Cerebellar nuclear complex (tissue), 1 donor: ENCODE measurements around the gene DPYSL4.

Experiments used
- DNase-seq, 2 experiments: peaks; one replicate each; lab custom pipeline; 2025; lab: John Stamatoyannopoulos, UW

The DPYSL4 gene

DNA sequence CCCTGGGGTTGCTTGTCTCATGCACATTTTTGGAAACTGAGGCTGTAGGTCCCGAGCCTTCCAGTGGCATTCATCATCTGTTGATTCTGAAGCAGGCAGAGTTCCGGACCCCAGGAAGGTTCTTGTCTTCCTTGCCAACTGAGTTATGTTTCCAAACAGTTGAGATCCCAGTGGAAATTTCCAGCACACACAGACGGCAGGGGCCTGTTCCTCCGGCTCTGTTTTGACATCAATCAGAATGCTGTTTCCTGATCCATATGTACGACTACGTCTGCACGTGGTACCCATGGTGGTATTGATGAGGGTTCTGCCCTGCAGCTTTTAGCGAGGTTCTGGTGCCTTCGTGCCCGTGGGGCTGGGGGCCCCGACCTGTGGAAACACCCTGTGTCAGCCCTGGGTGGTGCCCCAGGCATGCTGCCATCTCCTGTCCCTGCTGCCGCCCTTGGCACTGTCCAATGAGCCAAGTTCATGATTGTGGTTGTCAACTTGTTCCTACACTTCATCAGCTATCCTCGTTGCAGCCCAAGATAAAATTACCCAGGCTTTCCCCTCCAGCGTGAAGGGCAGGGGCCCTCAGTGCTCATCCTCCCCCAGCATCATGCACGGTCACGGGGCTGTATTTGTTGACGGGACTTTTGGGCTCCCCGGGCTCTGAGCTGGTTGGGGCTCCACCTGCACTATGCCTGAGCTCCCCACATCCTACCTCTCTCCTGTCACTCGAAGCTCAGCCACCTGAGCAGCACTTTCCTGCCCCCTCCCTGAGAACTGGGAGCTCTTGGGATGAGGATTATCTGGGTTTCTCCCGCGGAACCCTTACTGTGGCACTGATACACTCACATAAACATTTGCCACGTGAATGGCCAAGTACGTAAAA, 7.8 kb upstream of the DPYSL4 start:
- no peak for DNase-seq

- no peak for DNase-seq
Observed at GRCh38 chr10:132179551-132180392, 7.0 kb upstream of the DPYSL4 start.

DNA sequence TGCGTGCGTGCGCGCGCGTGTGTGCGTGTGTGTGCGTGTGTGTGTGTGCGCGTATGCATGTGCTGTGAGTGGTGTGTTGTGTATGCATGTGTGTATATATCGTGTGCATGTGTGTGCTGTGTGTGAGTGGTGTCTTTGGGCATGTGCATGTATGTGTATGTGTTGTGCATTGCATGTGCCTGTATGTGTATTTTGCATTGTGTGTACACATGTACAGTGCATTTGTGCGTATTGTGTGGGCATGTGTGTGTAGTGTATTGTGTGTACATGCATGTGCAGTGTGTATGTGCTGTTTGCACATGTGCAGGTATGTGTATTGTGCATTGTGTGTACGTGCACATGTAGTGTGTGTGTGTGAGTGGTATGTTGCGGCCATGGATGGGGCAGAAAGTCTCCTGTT, 6.0 kb upstream of the DPYSL4 start:
- DNase-seq: no peak

DNA sequence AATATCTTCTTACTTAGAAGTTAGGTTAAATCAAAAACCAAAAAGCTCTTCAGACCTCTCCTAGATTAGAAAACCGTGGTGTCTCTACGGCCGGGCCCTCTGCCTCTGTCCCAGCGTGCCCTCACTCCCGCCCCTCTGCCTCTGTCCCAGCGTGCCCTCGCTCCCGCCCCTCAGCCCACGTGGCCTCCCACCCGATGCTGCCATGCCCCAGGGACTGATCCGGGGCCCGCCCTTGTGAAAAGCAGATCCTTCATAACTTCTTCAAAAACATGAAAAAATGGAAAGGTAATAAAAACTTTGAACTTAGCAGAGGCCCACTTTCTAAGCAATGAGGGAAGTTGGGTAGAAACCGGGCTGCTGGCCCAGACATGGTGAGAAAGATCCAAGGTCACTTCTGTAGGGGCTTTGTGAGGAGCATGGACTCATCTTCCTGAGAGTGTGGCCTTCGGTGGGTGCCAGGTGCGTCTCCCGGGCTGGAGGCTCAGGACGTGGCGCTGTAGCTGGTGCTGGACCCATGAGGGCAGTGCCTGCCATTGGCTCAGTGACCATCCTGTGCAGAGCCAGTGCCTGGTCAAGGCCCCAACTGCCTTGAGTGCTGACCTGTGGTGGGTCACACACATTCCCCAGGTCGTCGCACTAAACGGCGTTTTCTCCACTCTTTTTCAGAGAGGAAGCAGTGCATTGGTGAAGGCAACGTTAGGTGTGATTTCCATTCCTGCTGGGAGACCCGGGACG, 4.9 kb upstream of the DPYSL4 start:
- DNase-seq: no peak

DNA sequence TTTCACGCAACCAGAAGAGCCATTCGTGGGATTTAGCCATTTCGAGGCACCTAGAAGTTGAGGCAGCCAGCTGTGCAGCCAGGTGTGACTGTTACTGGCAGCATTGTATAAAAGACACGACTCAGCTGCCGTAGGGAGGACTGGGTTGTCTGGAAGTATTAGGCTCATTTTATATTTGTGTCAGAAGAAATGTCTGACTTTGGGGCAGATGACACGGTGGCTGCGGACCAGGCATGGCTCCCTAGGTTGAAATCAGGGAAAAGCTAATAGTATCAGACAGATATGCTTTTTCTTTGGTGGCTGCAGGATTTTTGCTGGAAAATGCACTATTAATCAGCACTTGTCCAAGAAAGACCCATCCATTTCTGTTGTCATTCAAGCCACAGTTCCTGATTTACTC, 4.2 kb upstream of the DPYSL4 start:
- no peak for DNase-seq

GRCh38 chr10:132183046-132183445, 3.7 kb upstream of the DPYSL4 start:
- DNase-seq: no peak

GRCh38 chr10:132184816-132185593, 1.7 kb upstream of the DPYSL4 start:
- DNase-seq: no peak

DNA sequence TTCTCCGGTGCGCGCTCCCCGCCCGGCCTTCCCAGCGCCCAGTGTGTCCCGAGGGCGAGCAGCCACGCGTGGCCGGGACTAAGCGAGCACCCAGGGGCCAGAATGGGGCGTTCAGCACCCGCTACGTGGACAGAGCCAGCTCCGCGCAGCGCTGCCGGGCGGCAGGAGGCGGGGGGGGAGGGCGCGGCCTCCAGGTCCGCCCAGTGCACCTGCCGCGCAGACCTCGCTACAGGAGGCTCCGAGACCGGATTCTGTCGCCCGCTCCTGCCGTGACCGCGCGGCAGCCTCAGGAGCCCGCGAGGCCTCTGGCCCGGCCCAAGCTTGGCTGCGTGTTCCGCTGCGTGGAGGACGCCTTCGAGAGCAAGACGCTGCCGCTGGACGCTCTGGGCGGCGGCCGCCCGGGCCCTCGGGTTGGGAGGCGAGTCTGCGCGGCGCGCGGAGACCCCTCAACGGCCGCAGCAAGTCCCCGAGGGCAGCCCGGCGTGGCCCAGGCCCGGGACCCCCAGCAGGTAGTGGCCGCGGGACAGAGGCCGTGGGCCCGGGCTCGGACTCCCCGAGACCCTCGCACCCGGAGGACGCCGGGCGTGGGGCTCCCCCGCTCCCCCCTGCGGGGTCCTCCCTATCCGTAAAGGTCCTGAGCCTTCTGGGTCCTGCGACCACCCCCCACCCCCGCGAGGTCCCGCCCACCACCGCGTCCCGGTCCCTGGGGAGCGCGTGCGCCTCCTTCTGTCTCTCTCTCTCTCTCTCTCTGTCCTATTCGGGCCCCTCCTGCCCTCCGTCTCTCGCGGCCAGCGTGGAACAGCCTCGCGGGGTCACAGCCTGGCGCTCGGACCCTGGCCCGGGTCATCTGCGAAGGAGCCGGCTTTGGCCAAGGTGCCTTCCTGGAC, 904 bp upstream of the DPYSL4 start:
- no peak for DNase-seq

- DNase-seq: no peak
Observed at GRCh38 chr10:132187430-132188138, 836 bp downstream of the DPYSL4 start.

- DNase-seq: no peak
Observed at GRCh38 chr10:132188331-132188730, 1.6 kb downstream of the DPYSL4 start.

DNA sequence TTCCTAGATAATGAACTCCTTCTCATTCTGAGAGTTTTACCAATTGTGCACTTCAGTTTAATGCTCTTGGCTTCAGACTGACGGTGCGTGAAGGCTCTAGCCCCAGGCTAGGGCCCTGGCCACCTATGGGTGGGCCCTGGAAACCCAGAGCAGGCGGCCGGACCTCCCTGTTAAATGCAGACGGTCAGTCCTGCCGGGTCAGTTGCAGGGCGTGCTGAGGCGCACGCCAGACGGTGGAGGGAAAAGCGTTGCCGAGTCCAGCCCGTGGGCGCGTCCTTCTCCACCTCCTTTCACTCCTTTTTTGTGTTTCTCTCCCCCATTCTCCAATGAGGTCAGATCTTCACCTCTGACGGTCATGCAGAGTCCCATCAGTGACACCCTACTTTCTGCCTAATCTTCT, 2.3 kb downstream of the DPYSL4 start:
- DNase-seq: no peak

GRCh38 chr10:132189810-132190422, 3.2 kb downstream of the DPYSL4 start:
- no peak for DNase-seq

GRCh38 chr10:132192076-132192975, 5.6 kb downstream of the DPYSL4 start:
- DNase-seq: no peak

DNA sequence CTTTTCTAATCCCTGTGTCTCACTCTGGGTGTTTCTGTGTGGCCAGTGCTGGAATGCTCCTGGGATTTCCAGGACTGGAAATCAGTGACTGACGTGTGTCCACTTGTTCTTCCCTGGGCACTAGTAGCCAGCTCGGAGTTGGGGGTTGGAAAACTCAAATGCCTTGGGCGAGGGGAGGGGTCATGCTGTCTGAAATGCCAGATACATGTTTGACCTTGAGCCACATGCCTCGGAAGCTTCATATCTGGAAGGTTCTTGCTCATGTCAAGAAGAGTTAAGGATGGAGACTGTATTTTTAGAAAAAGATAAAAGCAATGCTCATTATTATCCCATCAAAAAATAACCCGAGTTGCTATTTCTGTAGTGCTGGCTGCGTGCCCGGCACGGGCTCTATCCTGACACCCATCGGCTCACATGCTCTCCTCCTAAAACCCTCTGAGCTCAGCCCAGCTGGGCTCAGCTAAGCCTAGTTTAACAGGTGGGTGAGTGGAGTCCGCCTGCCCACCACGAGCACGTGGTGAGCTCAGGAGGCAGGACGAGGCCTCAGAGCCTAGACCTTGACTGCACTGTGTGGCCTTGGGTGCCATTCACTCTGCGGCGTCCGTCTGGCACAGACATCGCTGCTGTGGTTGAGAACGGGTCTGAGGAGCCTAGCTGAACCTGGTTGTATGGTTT, 6.4 kb downstream of the DPYSL4 start:
- DNase-seq: no peak

- DNase-seq: no peak
Observed at GRCh38 chr10:132193907-132194552, 7.3 kb downstream of the DPYSL4 start.

GRCh38 chr10:132194726-132195125, 8.0 kb downstream of the DPYSL4 start:
- no peak for DNase-seq

GRCh38 chr10:132195366-132196075, 8.8 kb downstream of the DPYSL4 start:
- no peak for DNase-seq
